Fibroblast of villous mesenchyme (primary cell): ENCODE results near the gene NADK. TPM values are rescaled to one million over a fixed set of nuclear protein-coding genes. Genes with fewer than 3 reads are reported as not detected.

Source experiments
- DNase-seq: peaks from one replicate; pipeline ENCODE4 v3.0.0-alpha.2; 2010; ENCODE audit warnings: low read depth
- H3K4me3 ChIP-seq: 2 replicates; pipeline ENCODE4 v1.5.1; 2011; ENCODE audit warnings: low read depth, mild to moderate bottlenecking, low read length
- CTCF ChIP-seq: IDR thresholded peaks from 2 replicates; pipeline ENCODE4 v1.5.1; 2012; ENCODE audit warnings: low read depth, mild to moderate bottlenecking, low read length; ENCODE audit not compliant: insufficient read depth
- total RNA-seq: library from RNA; depleted of rRNA; stranded (reverse); fragments of >200 nt; gene quantifications from 2 replicates; pipeline ENCODE4 v1.2.3, GENCODE V29; 2012

Gene NADK
- total RNA-seq, 1 donor, result 44.0 TPM

- no peak overlapping the region for H3K4me3 ChIP-seq
- peak; percentile 22 for TF ChIP-seq CTCF
- peak; percentile 68 for DNase-seq
These were observed 14.3 kb downstream of the NADK start for GRCh38 chr1:1763657-1764621.

- H3K4me3 ChIP-seq, result no peak overlapping the region
- no peak for DNase-seq
- no peak for TF ChIP-seq CTCF
These were observed 16.5 kb downstream of the NADK start for GRCh38 chr1:1761504-1762376.

GRCh38 chr1:1760715-1761114, 17.6 kb downstream of the NADK start:
- no peak overlapping the region for H3K4me3 ChIP-seq
- TF ChIP-seq CTCF, result no peak
- no peak for DNase-seq

- no peak for DNase-seq
- TF ChIP-seq CTCF, result no peak
- H3K4me3 ChIP-seq, result no peak overlapping the region
These were observed 18.0 kb downstream of the NADK start for GRCh38 chr1:1760345-1760650.

GRCh38 chr1:1759456-1760344, 18.6 kb downstream of the NADK start:
- no peak for TF ChIP-seq CTCF
- no peak overlapping the region for H3K4me3 ChIP-seq
- no peak for DNase-seq
